Measurements from ENCODE around the gene C16orf89.
A peak's percentile ranks its signal among the peaks of the same experiment; 100 is the strongest.
"Not testable (repeated sequence)": the region's sequence is repeated elsewhere in the genome, so short reads cannot be mapped to it uniquely, and the experiment has no call there.

The C16orf89 gene

DNA sequence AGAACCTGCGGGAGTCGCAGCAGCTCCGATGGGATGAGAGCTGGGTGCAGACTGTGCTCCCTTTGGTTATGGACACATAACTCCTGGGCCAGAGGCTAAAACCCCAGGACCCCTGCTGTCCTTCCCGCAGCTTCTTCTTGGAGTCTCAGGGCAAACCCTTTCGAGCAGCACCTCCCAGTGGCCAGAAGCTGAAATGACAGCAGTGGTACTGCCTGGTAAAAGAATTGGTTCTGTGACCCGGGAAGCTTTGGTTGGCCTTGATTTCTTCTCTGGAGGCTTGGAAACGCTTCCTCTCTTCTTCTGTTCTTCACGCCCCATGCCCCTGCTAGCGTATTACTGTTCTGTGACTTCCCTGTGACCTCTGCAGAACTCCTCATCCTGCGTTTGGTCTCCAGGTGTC lies 19.0 kb upstream of the C16orf89 start:
- peak; percentile 17 to 21 for DNase-seq (ENCODE audit: low read depth in 1 of 2, low spot score in 1 of 2)

DNA sequence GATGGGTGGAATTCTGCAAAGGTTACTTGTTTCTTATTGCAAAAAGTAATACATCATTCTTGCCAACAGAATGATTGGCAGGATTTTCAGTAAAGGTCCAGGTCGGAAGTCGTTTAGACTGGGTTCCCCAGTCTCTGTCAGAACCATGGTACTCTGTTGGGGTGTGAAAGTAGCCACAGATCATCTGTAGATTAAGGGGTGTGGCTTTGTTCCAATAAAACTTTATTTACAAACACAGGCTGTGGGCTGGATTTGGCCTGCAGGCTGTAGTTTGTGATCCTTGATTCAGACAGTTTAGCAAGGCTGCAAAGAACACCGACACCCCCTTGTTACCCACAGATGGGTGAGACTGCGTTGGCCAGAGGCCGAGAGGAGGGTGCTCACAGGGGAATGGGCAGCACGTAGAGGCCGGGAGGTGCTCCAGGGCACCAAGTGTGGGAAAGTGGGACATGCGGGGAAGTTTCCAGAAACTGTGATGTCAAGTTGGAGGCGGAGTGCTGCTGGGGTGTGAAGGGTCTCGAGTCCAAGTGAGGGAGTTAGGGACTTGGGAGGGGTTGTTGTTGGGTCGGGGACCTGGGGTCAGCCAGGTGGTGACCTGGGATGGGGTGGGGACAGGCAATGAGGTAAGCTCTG lies 18.5 kb upstream of the C16orf89 start:
- DNase-seq (ENCODE audit: low read depth in 1 of 2, low spot score in 1 of 2): not testable (repeated sequence)

DNA sequence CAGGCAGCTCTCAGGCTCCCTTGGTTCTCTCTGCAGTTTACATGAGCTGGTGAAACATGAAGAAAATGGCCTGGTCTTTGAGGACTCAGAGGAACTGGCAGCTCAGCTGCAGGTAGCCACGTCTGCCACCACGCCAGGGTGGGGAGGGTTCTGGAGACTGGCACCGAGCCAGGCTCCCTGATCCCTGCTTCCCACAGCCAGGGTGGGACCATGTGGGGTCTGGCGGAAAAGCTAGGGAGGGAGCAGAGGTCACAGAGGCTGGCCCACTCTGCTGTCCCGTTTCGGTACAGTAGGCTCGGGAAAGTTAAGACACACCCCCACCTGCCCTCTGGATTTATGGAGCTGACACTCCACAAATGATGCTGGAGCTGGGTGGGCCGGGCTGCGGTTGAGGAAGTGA lies 17.9 kb upstream of the C16orf89 start:
- DNase-seq (ENCODE audit: low read depth in 1 of 2, low spot score in 1 of 2): not testable (repeated sequence)

DNA sequence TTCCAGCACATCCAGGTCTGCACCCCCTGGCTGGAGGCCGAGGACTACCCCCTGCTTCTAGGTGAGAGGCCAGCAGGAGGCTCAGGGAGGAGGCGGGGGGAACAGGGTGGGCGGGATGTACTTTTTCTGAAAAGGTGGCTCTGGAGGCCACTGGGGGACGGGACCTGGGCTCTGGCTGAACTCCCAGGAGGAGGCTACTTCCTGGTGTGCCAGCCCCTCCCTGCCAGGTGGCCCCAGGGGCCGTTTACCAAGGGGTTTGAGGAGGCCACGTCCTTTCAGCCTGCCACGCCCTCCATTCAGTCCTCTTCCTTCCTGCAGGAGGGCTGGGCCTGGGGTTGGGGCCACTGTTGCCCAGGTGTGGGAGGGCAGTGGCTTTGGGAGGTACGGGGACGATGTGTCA lies 15.2 kb upstream of the C16orf89 start:
- DNase-seq (ENCODE audit: low read depth in 1 of 2, low spot score in 1 of 2): not testable (repeated sequence)

DNA sequence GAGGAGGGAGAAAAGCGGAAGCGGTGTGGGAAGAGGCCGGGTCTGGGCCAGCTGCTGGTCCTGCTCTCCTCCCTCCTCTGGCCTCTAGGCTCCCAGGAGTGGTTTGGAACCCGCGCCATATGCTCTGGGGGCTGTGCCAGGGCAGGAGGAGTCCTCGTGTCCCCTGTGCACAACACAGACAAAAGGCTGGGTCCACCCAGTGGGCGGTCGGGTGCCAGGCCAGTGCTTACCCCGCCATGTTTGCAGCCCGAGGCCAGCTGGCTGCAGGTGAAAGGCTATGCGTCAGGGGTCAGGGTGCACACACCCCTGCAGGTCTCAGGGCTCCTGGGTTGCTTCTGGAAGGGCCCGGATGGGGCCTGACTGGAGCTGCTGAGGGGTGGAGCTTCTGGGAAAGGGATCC lies 14.7 kb upstream of the C16orf89 start:
- not testable (repeated sequence) for DNase-seq (ENCODE audit: low read depth in 1 of 2, low spot score in 1 of 2)

DNA sequence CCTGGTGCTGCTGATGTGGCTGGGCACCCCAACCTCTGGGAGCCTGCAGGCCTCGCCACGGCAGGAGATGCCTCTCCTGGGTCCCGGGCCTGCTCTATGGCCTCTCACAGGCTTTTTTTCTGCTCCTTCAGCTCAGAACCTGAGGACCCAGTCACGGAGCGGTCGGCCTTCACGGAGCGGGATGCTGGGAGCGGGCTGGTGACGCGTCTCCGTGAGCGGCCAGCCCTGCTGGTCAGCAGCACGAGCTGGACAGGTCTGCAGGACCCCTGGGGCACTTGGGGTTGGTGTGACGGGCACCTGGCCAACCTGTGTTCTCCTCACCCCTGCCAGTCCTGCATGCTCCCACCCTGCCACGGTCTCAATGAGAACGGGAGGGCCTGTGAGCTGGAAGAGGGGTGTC lies 12.9 kb upstream of the C16orf89 start:
- DNase-seq (ENCODE audit: low read depth in 1 of 2, low spot score in 1 of 2): no peak

DNA sequence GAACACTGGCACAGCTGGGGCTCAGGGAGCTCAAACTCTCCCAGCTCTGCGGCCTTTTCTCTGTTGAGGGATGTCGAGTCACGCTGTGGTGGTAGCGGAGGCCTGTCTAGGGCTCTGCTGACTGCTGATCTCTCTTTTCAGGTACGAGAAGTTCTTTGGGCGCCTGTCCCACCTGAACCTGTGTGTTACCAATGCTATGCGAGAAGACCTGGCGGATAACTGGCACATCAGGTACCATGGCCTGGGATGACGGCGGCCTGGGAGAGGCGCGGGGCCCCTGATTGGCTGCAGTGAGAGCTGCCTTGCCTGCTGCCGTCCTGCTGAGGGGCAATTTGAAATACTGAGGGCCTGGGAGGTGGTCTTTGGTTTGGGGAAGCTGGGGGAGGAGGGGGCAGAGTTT lies 11.5 kb upstream of the C16orf89 start:
- no peak for DNase-seq (ENCODE audit: low read depth in 1 of 2, low spot score in 1 of 2)

DNA sequence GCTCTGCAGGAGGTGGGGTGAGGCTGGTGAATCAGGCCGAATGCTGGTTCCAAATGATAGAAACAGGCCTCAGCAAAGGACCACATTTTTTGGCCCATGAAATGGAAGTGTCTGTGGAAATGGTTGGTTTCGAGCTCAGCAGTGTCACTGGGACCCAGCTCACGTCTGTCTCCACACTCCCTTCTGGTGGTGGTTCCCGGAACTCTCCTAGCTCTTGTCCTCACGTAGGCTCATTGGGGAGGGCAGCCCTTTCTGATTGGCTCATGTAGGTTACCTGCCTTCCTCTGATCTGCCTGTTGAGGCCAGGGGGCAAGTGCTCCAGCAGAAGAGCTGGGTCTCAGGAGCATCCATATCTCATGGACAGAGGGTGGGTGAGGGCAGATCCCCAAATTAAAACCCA lies 9.9 kb upstream of the C16orf89 start:
- no peak for DNase-seq (ENCODE audit: low read depth in 1 of 2, low spot score in 1 of 2)

DNA sequence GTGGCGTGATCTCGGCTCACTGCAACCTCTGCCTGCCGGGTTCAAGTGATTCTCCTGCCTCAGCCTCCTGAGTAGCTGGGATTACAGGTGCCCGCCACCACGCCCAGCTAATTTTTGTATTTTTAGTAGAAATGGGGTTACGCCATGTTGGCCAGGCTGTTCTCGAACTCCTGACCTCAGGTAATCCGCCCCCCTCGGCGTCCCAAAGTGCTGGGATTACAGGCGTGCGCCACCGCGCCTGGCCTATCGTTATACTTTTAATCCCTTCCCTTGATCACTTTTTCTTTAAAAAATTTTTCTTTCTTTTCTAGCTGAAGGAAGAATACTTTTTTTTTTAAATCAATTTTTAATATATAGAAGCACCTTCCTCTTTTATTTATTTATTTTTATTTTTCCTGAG lies 8.0 kb upstream of the C16orf89 start:
- not testable (repeated sequence) for DNase-seq (ENCODE audit: low read depth in 1 of 2, low spot score in 1 of 2)

DNA sequence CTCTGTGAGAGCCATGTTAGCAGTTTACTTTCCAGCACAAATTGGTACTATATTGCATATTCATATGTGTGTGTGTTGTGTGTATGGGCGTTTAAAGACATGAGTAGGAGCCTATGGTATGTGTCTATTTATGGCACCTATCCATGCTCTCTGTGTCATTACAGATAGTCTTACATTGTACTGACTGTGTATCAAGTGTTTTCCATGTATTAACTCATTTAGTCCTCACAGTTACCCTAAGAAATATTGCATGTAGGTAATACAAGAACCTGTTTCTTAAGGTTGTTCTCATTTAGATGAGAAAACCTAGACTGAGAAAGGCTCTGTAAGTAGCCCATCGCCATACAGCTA lies 7.5 kb upstream of the C16orf89 start:
- no peak for DNase-seq (ENCODE audit: low read depth in 1 of 2, low spot score in 1 of 2)

DNA sequence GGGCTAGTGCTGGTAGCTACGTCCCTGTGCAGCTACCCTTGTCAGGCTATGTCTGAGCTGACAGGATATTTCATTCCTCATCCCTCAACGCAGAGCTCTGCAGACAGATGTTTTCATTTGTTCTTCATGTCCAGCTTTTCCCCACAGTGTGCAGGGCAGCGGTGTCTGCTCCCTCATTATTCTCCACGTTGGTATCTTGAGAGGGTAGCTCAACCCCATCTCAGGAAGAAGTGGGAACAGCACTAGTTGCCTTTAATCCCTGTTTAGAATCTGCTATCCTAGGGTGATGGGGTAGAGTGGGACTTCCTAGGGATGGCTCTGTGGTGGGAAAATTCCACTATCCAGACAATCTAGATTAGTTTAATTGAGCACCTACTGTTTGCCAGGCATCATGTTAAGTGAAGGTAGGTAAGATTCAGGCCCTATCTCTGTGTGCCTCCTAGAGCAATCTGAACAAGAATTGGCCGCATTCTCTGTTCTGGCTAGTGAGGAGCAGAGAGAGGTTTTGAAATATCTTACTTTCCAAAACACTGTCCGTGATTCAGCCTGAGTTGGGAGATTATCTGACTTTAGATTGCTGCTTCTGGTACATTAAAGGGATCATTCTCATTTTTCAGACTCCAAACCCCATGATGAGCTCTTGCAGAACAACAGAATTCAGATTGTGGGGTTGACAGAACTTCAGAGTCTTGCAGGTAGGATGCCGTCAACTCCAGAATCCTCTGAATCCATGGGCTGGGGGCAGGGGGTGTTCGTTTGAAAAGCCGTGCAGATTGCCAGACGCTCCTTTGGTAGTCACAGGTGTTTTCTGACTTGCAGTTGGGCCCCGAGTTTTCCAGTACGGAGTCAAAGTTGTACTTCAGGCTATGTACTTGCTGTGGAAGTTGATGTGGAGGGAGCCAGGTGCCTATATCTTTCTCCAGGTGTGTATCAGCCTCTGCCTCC lies 6.8 kb upstream of the C16orf89 start:
- DNase-seq (ENCODE audit: low read depth in 1 of 2, low spot score in 1 of 2): no peak

DNA sequence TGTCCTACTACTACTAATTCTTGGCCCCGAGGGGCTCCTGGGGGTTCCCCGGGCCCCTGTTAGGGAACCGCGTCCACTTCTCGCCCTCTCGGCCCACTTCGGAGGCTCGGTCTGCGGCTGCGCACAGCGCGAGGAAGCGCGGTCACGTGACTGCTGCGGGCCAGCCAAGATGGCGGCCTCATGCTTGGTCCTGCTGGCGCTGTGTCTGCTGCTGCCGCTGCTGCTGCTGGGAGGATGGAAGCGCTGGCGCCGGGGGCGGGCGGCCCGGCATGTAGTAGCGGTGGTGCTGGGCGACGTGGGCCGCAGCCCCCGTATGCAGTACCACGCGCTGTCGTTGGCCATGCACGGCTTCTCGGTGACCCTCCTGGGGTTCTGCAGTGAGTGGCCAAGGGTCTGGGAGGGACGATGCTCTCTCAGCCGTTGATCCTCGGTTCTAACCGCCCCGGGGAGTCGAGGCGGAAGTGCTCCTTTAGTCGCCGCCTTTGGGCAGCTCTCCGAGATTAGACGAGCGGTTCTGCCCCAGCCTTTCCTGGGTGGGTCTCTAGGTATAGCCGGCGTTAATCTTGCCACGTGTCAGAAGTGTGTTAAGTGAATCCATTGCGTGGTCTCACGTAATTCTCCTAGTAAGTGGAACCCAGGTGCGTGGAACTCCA lies 6.1 kb upstream of the C16orf89 start, which contains the start of gene ALG1:
Gene ALG1 (plus strand): TSS at position 163 of the 653 bp plus-strand sequence. CDS start 7 bp downstream, at position 170.
- DNase-seq (ENCODE audit: low read depth in 1 of 2, low spot score in 1 of 2): peak; percentile 77 to 82

DNA sequence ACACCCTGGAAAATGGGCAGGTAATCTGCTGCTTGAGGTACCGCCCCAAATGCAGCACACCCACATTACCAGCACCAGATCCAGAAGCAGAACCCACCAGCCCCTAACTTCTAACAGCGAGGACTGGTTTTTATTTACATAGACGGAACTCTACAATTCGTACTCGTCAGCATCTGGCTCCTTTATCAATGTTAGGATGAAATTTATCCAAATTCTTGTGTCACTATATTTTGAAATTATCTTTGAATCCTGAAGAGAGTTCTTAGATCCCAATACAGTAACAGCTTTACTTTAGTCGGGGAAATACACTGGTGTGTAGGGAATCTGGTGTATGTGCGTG lies 5.6 kb upstream of the C16orf89 start:
- DNase-seq (ENCODE audit: low read depth in 1 of 2, low spot score in 1 of 2): no peak

DNA sequence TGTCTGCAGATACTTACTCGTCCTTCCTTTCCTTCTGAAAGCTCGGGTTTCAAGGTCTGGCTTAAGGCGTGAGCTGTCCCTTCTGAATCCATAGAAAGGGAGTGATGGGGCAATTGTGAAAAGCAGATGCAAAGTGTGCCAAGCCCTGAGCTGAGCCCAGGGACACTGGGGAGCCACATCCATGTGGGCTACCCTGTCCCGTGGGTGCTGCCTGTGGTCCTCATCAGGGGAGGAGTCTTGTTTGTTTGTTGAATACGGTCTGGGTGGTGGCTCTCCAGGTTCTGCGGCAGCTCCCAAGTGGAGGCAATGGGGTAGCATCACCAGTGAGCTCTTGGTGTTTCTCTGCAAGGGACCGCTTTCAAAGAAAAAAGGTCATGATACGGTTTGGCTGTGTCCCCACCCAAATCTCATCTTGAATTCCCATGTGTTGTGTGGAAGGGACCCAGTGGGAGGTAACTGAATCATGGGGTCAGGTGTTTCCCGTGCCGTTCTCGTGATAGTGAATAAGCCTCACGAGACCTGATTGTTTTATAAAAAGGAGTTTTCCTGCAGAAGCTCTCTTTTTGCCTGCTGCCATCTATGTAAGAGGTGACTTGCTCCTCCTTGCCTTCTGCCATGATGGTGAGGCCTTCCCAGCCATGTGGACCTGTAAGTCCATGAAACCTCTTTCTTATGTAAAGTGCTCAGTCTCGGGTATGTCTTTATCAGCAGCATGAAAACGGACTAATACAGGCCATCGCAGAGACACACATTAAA lies 4.9 kb upstream of the C16orf89 start:
- no peak for DNase-seq (ENCODE audit: low read depth in 1 of 2, low spot score in 1 of 2)

DNA sequence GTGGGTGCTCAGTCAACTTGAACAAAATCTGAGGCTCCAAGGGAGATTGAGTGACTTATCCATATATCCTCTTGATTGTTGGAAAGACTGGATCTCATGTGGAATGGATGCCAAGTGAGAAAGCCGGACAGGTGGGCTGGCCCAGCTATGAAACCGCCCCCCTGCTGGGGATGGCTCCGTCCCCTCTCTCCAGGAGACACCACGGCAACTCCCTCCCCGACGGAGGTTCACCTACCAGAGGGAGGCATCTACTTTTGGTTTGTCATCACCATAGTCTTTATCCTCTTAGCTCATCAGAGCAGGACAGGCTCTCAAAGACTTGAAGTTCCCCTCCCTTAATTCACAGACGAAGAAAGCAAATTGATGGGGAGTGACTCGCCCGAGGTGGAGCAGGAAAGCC lies 4.1 kb upstream of the C16orf89 start:
- DNase-seq (ENCODE audit: low read depth in 1 of 2, low spot score in 1 of 2): no peak

DNA sequence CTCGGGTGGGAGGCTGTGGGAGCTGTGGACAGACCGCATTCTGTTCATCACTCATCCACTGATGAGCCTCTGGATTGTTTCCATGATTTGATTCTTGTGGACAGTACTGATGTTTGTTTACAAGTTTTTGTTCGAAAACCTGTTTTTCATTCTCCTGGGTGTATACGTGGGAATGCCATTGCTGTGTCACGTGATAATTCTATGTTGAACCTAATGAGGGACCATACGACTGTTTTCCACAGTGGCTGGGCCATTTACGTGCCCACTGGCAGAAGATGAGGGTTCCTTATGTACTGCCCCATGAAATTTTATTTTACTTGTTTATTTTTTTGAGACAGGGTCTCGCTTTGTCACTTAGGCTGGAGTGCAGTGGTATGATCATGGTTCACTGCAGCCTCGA lies 3.3 kb upstream of the C16orf89 start:
- no peak for DNase-seq (ENCODE audit: low read depth in 1 of 2, low spot score in 1 of 2)

DNA sequence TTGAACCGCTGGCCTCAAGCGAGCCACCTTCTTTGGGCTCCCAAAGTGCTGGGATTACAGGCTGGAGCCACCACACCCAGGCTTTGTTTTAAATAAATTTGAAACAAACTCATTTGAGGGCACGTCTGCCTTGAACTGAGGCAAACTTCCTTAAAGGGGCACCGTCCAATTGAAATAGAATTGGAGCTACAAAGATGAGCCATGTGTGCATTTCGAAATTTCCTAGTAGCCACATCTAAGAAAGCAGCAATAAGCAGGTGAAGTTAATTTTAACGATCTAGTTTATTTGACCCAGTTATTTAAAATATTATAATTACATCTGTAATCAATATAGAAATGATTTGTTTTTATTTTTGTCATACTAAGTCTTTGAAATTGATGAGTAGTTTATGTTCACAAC lies 755 bp upstream of the C16orf89 start:
- DNase-seq (ENCODE audit: low read depth in 1 of 2, low spot score in 1 of 2): no peak

DNA sequence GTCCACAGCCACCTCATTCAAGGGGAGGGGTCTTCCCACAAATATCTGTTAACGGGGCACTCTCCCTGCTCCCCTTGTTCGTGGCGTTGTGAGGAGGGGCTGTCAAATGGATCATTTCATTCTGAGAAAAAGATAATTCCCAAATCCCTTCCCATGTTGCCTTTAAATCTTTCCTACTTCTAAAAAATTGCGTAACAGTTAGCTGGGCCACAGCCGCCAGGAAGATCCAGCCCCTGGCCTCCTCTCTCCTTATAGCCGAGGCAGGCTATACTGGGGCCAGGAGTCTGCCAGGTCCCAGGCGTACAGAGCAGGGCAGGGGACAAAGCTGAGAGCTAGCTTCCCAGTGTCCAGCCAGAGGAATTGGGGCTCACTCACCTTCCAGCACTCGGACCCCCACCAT lies 430 bp downstream of the C16orf89 start:
- no peak for DNase-seq (ENCODE audit: low read depth in 1 of 2, low spot score in 1 of 2)

DNA sequence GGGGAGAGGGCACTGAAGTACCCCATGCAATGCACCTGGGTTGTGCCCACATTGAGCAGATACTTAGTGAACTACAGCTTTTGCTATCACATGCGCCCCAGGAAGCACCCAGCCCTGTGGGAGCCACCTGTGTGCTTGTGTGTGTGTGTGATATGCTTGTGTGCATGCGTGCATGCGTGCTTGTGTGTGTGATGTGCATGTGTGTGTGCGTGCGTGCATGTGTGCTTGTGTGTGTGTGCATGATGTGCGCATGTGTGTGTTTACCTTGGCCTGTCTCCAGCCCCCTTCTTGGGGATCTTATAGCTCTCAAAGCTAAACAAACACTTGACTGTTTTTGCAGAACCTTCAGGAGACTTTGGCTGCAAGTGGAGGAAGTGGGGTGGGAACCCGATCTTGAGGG lies 841 bp downstream of the C16orf89 start:
- DNase-seq (ENCODE audit: low read depth in 1 of 2, low spot score in 1 of 2): no peak

DNA sequence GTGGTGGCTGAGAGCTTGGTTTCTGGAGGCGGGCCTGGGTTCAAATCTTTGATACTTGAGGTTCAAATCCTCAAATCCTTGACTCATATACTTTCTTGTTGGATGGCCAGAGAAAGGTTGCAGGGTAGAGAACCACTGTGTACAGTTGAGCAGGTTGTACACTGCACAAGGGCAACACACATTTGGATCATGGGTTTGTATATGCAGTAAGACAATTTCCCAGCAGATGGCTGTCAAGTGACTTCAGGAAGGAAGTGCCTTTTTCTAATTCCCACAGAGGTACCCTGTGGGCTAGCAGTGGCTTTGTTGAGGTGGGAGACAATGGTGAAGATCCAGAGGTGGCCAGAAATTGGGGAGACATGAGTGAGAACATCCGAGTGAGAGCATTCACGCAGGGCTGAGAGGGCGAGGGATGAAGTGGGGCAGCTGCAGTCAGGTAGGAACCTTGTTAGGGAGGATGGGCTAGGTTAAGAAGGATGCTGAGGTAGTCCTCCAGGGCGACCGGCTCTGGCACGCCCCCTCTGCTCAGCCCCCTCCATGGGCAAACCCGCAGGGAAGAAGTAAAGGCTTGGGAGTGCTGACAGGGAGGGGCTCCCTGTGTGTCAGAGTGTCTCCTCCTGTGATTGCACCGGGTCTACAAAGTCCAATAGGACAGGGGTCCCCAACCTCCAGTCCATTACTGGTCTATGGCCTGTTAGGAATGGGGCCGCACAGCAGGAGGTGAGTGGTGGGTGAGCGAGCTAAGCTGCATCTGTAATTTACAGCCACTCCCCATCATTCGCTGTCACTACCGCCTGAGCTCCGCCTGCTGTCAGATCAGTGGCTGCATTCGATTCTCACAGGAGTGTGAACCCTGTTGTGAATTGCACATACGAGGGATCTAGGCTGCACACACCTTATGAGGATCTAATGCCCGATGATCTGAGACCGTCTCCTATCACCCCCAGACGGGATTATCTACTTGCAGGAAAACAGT lies 2.7 kb downstream of the C16orf89 start:
- no peak for DNase-seq (ENCODE audit: low read depth in 1 of 2, low spot score in 1 of 2)

Data from activated T-helper 1 cell treated with anti-CD3 and anti-CD28 coated beads, Interleukin-2, amount 50 U/mL, for 16 hours (primary cell).